Colonic mucosa (tissue), 4 donors: ENCODE data around the gene GRID1. TPM values are rescaled to one million over a fixed set of nuclear protein-coding genes. Genes with fewer than 3 reads are reported as not detected.

Experiments used
- DNase-seq: peaks from one replicate; pipeline ENCODE4 v3.0.0-alpha.2; 2020
- H3K27ac ChIP-seq: fragments of 200-600 bp; one replicate; pipeline ENCODE4 v1.8.0; 2021
- H3K27me3 ChIP-seq: fragments of 200-600 bp; one replicate; pipeline ENCODE4 v1.8.0; 2021
- H3K36me3 ChIP-seq: fragments of 200-600 bp; one replicate; pipeline ENCODE4 v1.8.0; 2021
- H3K4me1 ChIP-seq: fragments of 200-600 bp; one replicate; pipeline ENCODE4 v1.8.0; 2021; ENCODE audit warnings: mild to moderate bottlenecking
- H3K4me3 ChIP-seq: fragments of 200-600 bp; one replicate; pipeline ENCODE4 v1.8.0; 2021
- H3K9ac ChIP-seq, 2 donors: one replicate each; pipeline ENCODE4 v1.7.0; 2013; ENCODE audit warnings: control low read depth in 2 of 2, low read depth in 2 of 2, low read length in 2 of 2
- H3K9me3 ChIP-seq: fragments of 200-600 bp; one replicate; pipeline ENCODE4 v1.8.0; 2021
- CTCF ChIP-seq: fragments of 200-600 bp; IDR thresholded peaks from one replicate; pipeline ENCODE4 v1.8.0; 2022; ENCODE audit warnings: antibody characterized with exemption, mild to moderate bottlenecking
- intact Hi-C: fragments of 100-400 bp; cut with DNase I; formaldehyde crosslinking; loops from one replicate; pipeline ENCODE4 v1.14.1; 2022
- total RNA-seq, 2 donors: library from RNA; stranded (reverse); fragmentation: NEBNext Ultra II Directional in 1 of 2; extraction: Animal tissue kit (Norgen Biotek cat#: 25700) in 1 of 2; gene quantifications; one replicate each; pipeline ENCODE4 v1.2.1, GENCODE V29; 2021
- donor health status: healthy.
- donor health status: DM: no; HTN: no; CAD: no.
- donor health status: DM: no; HTN: no; CAD: no.

GRID1 gene
- total RNA-seq, 2 donors from 2014 or later: 0.30 to 0.37 TPM

- TF ChIP-seq CTCF: no peak
- no peaks in the 10 kb centered on the region for H3K36me3 ChIP-seq
- no peak overlapping the region for H3K27ac ChIP-seq
- no peaks in the 10 kb centered on the region for H3K27me3 ChIP-seq
- H3K4me1 ChIP-seq: no peaks in the 10 kb centered on the region
- intact Hi-C loops: no loop called here
- H3K4me3 ChIP-seq: no peak overlapping the region
- no peak overlapping the region for H3K9ac ChIP-seq
- H3K9me3 ChIP-seq: no peaks in the 10 kb centered on the region
- no peak for DNase-seq
Observed at GRCh38 chr10:86207226-86207625, 159.4 kb downstream of the GRID1 start.

GRCh38 chr10:86206240-86206579, 160.4 kb downstream of the GRID1 start:
- no peak for TF ChIP-seq CTCF
- intact Hi-C loops: no loop called here
- H3K4me3 ChIP-seq: no peak overlapping the region

GRCh38 chr10:86205306-86206239, 161.0 kb downstream of the GRID1 start:
- no peak overlapping the region for H3K27ac ChIP-seq
- DNase-seq: no peak
- no peaks in the 10 kb centered on the region for H3K36me3 ChIP-seq
- H3K4me3 ChIP-seq: no peak overlapping the region
- no peaks in the 10 kb centered on the region for H3K9me3 ChIP-seq
- intact Hi-C loops: no loop called here
- H3K9ac ChIP-seq: no peak overlapping the region
- no peaks in the 10 kb centered on the region for H3K4me1 ChIP-seq
- no peaks in the 10 kb centered on the region for H3K27me3 ChIP-seq
- no peak for TF ChIP-seq CTCF

More at GRCh38 chr10:86206240-86206579, 160.4 kb downstream of the GRID1 start:
- H3K9ac ChIP-seq: no peak overlapping the region
- no peaks in the 10 kb centered on the region for H3K9me3 ChIP-seq
- no peaks in the 10 kb centered on the region for H3K4me1 ChIP-seq
- H3K27ac ChIP-seq: no peak overlapping the region
- no peaks in the 10 kb centered on the region for H3K27me3 ChIP-seq
- no peak for DNase-seq
- H3K36me3 ChIP-seq: no peaks in the 10 kb centered on the region

- H3K36me3 ChIP-seq: no peaks in the 10 kb centered on the region
- H3K4me3 ChIP-seq: no peak overlapping the region
- no peak for DNase-seq
- intact Hi-C loops: no loop called here
- no peak overlapping the region for H3K27ac ChIP-seq
- no peaks in the 10 kb centered on the region for H3K9me3 ChIP-seq
- H3K27me3 ChIP-seq: no peaks in the 10 kb centered on the region
- no peak overlapping the region for H3K9ac ChIP-seq
- H3K4me1 ChIP-seq: no peaks in the 10 kb centered on the region
- TF ChIP-seq CTCF: no peak
Observed at GRCh38 chr10:86204421-86205305, 161.9 kb downstream of the GRID1 start.

GRCh38 chr10:86203162-86203905, 163.3 kb downstream of the GRID1 start:
- Histone ChIP-seq H3K27me3 (no peaks in the 10 kb centered on the region), H3K4me3 (no peak overlapping the region), H3K9ac (no peak overlapping the region), H3K9me3 (no peaks in the 10 kb centered on the region), H3K27ac (no peak overlapping the region), H3K36me3 (no peaks in the 10 kb centered on the region), H3K4me1 (no peaks in the 10 kb centered on the region)
- DNase-seq: no peak
- TF ChIP-seq CTCF: no peak
- intact Hi-C loops: no loop called here
